ENCODE measurements around the gene CEP290. TPM values are rescaled to one million over a fixed set of nuclear protein-coding genes. Genes with fewer than 3 reads are reported as not detected.

Gene CEP290
- total and polyA plus RNA-seq, 2 of the 13 experiments (the other 11 are each of a cell fraction or from before 2014, with no cell fraction given), result 2.4 to 10.8 TPM

- no TSS peak for BruUV-seq (replicated peaks)
- in situ Hi-C loops (cut with HindIII; ENCODE audit: extremely low pct_ligation_motif_present, low pct_unique_long_range_greater_than_20kb), result no loop called here
- no peak for TF ChIP-seq ARNTL (CRISPR knock-in tag; IDR thresholded peaks at IDR 0.05)
- TF ChIP-seq GABPB1 (CRISPR knock-in tag; IDR thresholded peaks at IDR 0.05), result no peak
- TF ChIP-seq ZNF580 (CRISPR knock-in tag; IDR thresholded peaks at IDR 0.05; ENCODE audit: borderline replicate concordance, low read depth), result no peak
- TF ChIP-seq PAF1 (CRISPR knock-in tag; IDR thresholded peaks at IDR 0.05), result no peak
- TF ChIP-seq PHF21A (CRISPR knock-in tag; IDR thresholded peaks at IDR 0.05), result no peak
- TF ChIP-seq DMTF1 (CRISPR knock-in tag; IDR thresholded peaks at IDR 0.05), result no peak
- no peak for TF ChIP-seq ZNF607 (CRISPR knock-in tag; IDR thresholded peaks at IDR 0.05; ENCODE audit: borderline replicate concordance)
- no peak for TF ChIP-seq TCF7L2 (IDR thresholded peaks at IDR 0.05; ENCODE audit: low read depth, low read length)
- no peak for TF ChIP-seq ZNF615 (CRISPR knock-in tag; IDR thresholded peaks at IDR 0.05; ENCODE audit: borderline replicate concordance)
- no peak for TF ChIP-seq TMF1 (CRISPR knock-in tag; IDR thresholded peaks at IDR 0.05; ENCODE audit: low read depth)
- TF ChIP-seq CCDC6 (CRISPR knock-in tag; IDR thresholded peaks at IDR 0.05), result no peak
- TF ChIP-seq KLF6 (CRISPR knock-in tag; IDR thresholded peaks at IDR 0.05), result no peak
- no peak for TF ChIP-seq DBP (CRISPR knock-in tag; IDR thresholded peaks at IDR 0.05; ENCODE audit: not compliant biosample characterization)
- TF ChIP-seq TEF (CRISPR knock-in tag; IDR thresholded peaks at IDR 0.05), result no peak
- TF ChIP-seq PAXIP1 (CRISPR knock-in tag; conservative IDR thresholded peaks at IDR 0.05), result no peak
- TF ChIP-seq IRF1 (CRISPR knock-in tag; IDR thresholded peaks at IDR 0.05; ENCODE audit: low read depth), result no peak
- TF ChIP-seq SNAI1 (CRISPR knock-in tag; IDR thresholded peaks at IDR 0.05; ENCODE audit: borderline replicate concordance), result no peak
- TF ChIP-seq THAP11 (CRISPR knock-in tag; IDR thresholded peaks at IDR 0.05), result no peak
Measured at GRCh38 chr12:88113871-88114270, 28.0 kb downstream of the CEP290 start.

More at GRCh38 chr12:88113871-88114270, 28.0 kb downstream of the CEP290 start:
- Histone ChIP-seq H3K4me2 (ENCODE audit: low read depth, low read length) (no peak overlapping the region), H3K79me2 (ENCODE audit: insufficient read depth, low read length) (no peaks in the 10 kb centered on the region), H3K4me3 (replicated peaks in 1 of 3; ENCODE audit: insufficient read depth in 1 of 3, low read depth in 2 of 3, low read length in 3 of 3) (no peak overlapping the region), H3K4me1 (ENCODE audit: insufficient read depth, low read length) (peaks cover 7% of the 10 kb centered on the region), H3K9ac (ENCODE audit: insufficient read depth, low read depth, low read length) (no peak overlapping the region), H3K36me3 (replicated peaks in 1 of 2; ENCODE audit: control insufficient read depth in 1 of 2, insufficient read depth in 2 of 2, low read length in 2 of 2) (peaks cover 0 to 15% of the 10 kb centered on the region in 2 experiments; a peak in 2 of 5 replicates), H3K27ac (ENCODE audit: extremely low read length, insufficient read depth, low read length) (no peak overlapping the region), H2AFZ (ENCODE audit: low read length) (no peak overlapping the region), H3K9me3 (ENCODE audit: low read length) (no peaks in the 10 kb centered on the region), H4K20me1 (ENCODE audit: insufficient read depth, low read length) (no peaks in the 10 kb centered on the region), H3K27me3 (ENCODE audit: control insufficient read depth in 1 of 2, insufficient read depth in 2 of 2, low read length in 2 of 2) (no peaks in the 10 kb centered on the region)
- WGBS (ENCODE audit: low lambda C conversion rate), result 58% methylated on average over 3 of the region's 3 CpGs
- CTCF ChIA-PET (ENCODE audit: low intra/inter-chr PET ratio, low total read pairs), result no interaction called here
- no peak for DNase-seq (ENCODE audit: low spot score)
- FAIRE-seq, result no peak
- no peak for ATAC-seq
- intact Hi-C loops (cut with micrococcal nuclease; ENCODE audit: unreplicated experiment), result loop anchor here (5.0 kb wide), 1 partner anchor 878 kb away; no protein-coding TSS in a partner anchor
- POLR2A ChIA-PET, result no interaction called here
